ENCODE results near the gene C17orf107.

C17orf107 gene

GRCh38 chr17:4951486-4951885 lies 52.1 kb downstream of the C17orf107 start:
- DNase-seq: no peak
